Uterus (tissue), 4 donors: Measurements from ENCODE around the gene LRSAM1. TPM values are rescaled to one million over a fixed set of nuclear protein-coding genes. Genes with fewer than 3 reads are reported as not detected.

ENCODE experiments used
- DNase-seq, 2 donors: peaks; one replicate each; pipeline ENCODE4 v3.0.0-alpha.2; 2019 to 2020
- H3K27ac ChIP-seq, 2 donors: fragments of 200-600 bp; sonication (generic); 1 replicate in 1 of 2; 2 replicates in 1 of 2; pipeline ENCODE4 v1.5.1; 2016 to 2018
- H3K27me3 ChIP-seq, 2 donors: fragments of 200-600 bp; sonication (generic); one replicate each; pipeline ENCODE4 v1.5.1; 2018 to 2019; ENCODE audit warnings: control low read depth in 1 of 2
- H3K36me3 ChIP-seq, 2 donors: fragments of 200-600 bp; sonication (generic); one replicate each; pipeline ENCODE4 v1.5.1; 2019; ENCODE audit warnings: control low read depth in 1 of 2
- H3K4me1 ChIP-seq, 2 donors: fragments of 200-600 bp; sonication (generic); one replicate each; pipeline ENCODE4 v1.5.1; 2018 to 2019; ENCODE audit warnings: control low read depth in 1 of 2
- H3K4me3 ChIP-seq, 2 donors: fragments of 200-600 bp; sonication (generic); 1 replicate in 1 of 2; 2 replicates in 1 of 2; pipeline ENCODE4 v1.5.1; 2018 to 2019; ENCODE audit warnings: mild to moderate bottlenecking in 1 of 2
- H3K9me3 ChIP-seq, 2 donors: fragments of 200-600 bp; sonication (generic); one replicate each; pipeline ENCODE4 v1.5.1; 2019; ENCODE audit warnings: control low read depth in 1 of 2
- CTCF ChIP-seq, 4 experiments: fragments of 200-600 bp in 2 of 4; fragments of 450-650 bp in 2 of 4; sonication (generic) in 2 of 4; IDR thresholded peaks; one replicate each; pipeline ENCODE4 v1.5.1; 2016 to 2019; ENCODE audit warnings: antibody characterized with exemption in 4 of 4, mild to moderate bottlenecking in 2 of 4, moderate library complexity in 1 of 4
- POLR2A ChIP-seq, 2 donors: fragments of 450-650 bp; IDR thresholded peaks; one replicate each; pipeline ENCODE4 v1.6.1; 2016; ENCODE audit warnings: antibody characterized with exemption in 2 of 2, mild to moderate bottlenecking in 1 of 2, moderate library complexity in 1 of 2
- intact Hi-C: fragments of 100-400 bp; cut with DNase I; formaldehyde crosslinking; loops from one replicate; pipeline ENCODE4 v1.15.1; 2023; ENCODE audit warnings: low total_unique reads
- total RNA-seq, 4 donors: library from RNA; depleted of rRNA in 3 of 4; stranded (reverse); fragments of >200 nt in 3 of 4; gene quantifications; one replicate each; pipeline versions ENCODE4 v1.1.0 to v1.2.4, GENCODE V29; 2014 to 2023
- donor health status: DM: yes; HTN: yes; CAD: no.

The LRSAM1 gene
- total RNA-seq, 4 donors from 2014 or later = 6.5 to 25.9 (median 11.3) TPM

- intact Hi-C loops = no loop called here
- no peak for DNase-seq
- no peak overlapping the region for H3K27ac ChIP-seq
- no peaks in the 10 kb centered on the region for H3K9me3 ChIP-seq
- H3K27me3 ChIP-seq = no peaks in the 10 kb centered on the region
- TF ChIP-seq POLR2A (IDR thresholded peaks at IDR 0.05) (no peak), CTCF (IDR thresholded peaks at IDR 0.05) (no peak)
- no peaks in the 10 kb centered on the region for H3K4me1 ChIP-seq
- H3K4me3 ChIP-seq = no peak overlapping the region
- no peaks in the 10 kb centered on the region for H3K36me3 ChIP-seq
Observed at GRCh38 chr9:127485995-127486394, 34.7 kb downstream of the LRSAM1 start.

- Histone ChIP-seq H3K9me3 (no peaks in the 10 kb centered on the region), H3K36me3 (no peaks in the 10 kb centered on the region), H3K4me3 (no peak overlapping the region), H3K4me1 (no peaks in the 10 kb centered on the region), H3K27me3 (no peaks in the 10 kb centered on the region), H3K27ac (no peak overlapping the region)
- no peak for DNase-seq
- TF ChIP-seq POLR2A (IDR thresholded peaks at IDR 0.05) = no peak
- TF ChIP-seq CTCF (IDR thresholded peaks at IDR 0.05) = no peak
- intact Hi-C loops = no loop called here
Observed at GRCh38 chr9:127488946-127489345, 37.6 kb downstream of the LRSAM1 start.

GRCh38 chr9:127489471-127490115 lies 38.3 kb downstream of the LRSAM1 start:
- TF ChIP-seq CTCF (IDR thresholded peaks at IDR 0.05) = no peak
- no peak for TF ChIP-seq POLR2A (IDR thresholded peaks at IDR 0.05)
- Histone ChIP-seq H3K9me3 (no peaks in the 10 kb centered on the region), H3K27ac (no peak overlapping the region), H3K27me3 (no peaks in the 10 kb centered on the region), H3K36me3 (no peaks in the 10 kb centered on the region), H3K4me3 (no peak overlapping the region), H3K4me1 (no peaks in the 10 kb centered on the region)
- no peak for DNase-seq
- intact Hi-C loops = no loop called here

GRCh38 chr9:127490535-127491230 lies 39.4 kb downstream of the LRSAM1 start:
- Histone ChIP-seq H3K4me3 (no peak overlapping the region), H3K9me3 (no peaks in the 10 kb centered on the region), H3K27ac (no peak overlapping the region), H3K27me3 (no peaks in the 10 kb centered on the region), H3K36me3 (no peaks in the 10 kb centered on the region), H3K4me1 (peaks cover 0 to 4% of the 10 kb centered on the region in 2 donors)
- intact Hi-C loops = no loop called here
- TF ChIP-seq CTCF (IDR thresholded peaks at IDR 0.05) (no peak), POLR2A (IDR thresholded peaks at IDR 0.05) (no peak)
- DNase-seq = no peak

- Histone ChIP-seq H3K27me3 (no peaks in the 10 kb centered on the region), H3K4me1 (peaks cover 0 to 4% of the 10 kb centered on the region in 2 donors), H3K36me3 (no peaks in the 10 kb centered on the region), H3K9me3 (no peaks in the 10 kb centered on the region), H3K4me3 (no peak overlapping the region), H3K27ac (no peak overlapping the region)
- TF ChIP-seq CTCF (IDR thresholded peaks at IDR 0.05) (no peak), POLR2A (IDR thresholded peaks at IDR 0.05) (no peak)
- no peak for DNase-seq
- intact Hi-C loops = no loop called here
Observed at GRCh38 chr9:127491516-127491915, 40.2 kb downstream of the LRSAM1 start.
